Measurements from ENCODE around the gene ACSS2.
"Not testable (repeated sequence)": the region's sequence is repeated elsewhere in the genome, so short reads cannot be mapped to it uniquely, and the experiment has no call there.

ACSS2 gene

DNA sequence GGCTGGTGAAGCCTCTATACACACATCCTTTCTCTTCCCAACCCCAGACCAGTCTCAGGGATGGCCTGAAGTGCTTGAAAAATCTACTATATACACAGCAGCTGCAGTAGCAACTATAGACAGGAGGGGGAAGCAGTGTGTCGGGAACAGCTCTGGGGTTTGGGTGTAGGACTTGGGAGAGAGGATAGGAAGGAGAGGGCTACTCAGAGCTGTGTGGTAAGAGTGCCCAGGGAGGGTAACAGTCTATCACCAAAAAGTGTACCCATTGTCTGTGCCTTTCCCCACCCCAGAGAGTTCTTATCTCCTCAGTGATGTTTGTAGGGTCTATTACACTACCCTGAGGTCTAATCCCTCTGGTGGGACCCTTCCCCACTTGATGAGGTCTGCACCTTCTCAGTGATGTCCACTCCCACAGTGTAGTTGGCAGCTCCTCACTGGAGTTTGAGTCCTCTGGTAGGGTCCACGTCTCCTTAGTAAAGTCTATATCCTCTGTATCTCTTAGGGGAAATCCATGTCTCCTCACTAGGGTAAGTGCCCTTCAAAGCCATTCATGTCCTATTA is 2.2 kb upstream of the ACSS2 start:
- Histone ChIP-seq H3K9ac (ENCODE audit: insufficient read length, low read depth) (no peak overlapping the region), H3K36me3 (ENCODE audit: insufficient read depth, insufficient read length, low read length) (peaks cover 5% of the 10 kb centered on the region), H3K27me3 (ENCODE audit: insufficient read depth, insufficient read length) (peaks cover 41% of the 10 kb centered on the region), H3K4me3 (ENCODE audit: insufficient read length, low read depth) (no peak overlapping the region), H3K9me3 (ENCODE audit: insufficient read depth, low read length) (no peaks in the 10 kb centered on the region), H3K4me1 (ENCODE audit: insufficient read depth, insufficient read length) (peaks cover 4% of the 10 kb centered on the region)
- peak; percentile 68 for DNase-seq (ENCODE audit: low read depth, low spot score)
- TF ChIP-seq ZNF274 (IDR thresholded peaks at IDR 0.05; ENCODE audit: low read depth, low read length) (no peak), SUZ12 (IDR thresholded peaks at IDR 0.05; ENCODE audit: extremely low read depth, insufficient read depth, insufficient read length) (no peak), YY1 (IDR thresholded peaks at IDR 0.05; ENCODE audit: insufficient read depth, insufficient read length) (no peak)

DNA sequence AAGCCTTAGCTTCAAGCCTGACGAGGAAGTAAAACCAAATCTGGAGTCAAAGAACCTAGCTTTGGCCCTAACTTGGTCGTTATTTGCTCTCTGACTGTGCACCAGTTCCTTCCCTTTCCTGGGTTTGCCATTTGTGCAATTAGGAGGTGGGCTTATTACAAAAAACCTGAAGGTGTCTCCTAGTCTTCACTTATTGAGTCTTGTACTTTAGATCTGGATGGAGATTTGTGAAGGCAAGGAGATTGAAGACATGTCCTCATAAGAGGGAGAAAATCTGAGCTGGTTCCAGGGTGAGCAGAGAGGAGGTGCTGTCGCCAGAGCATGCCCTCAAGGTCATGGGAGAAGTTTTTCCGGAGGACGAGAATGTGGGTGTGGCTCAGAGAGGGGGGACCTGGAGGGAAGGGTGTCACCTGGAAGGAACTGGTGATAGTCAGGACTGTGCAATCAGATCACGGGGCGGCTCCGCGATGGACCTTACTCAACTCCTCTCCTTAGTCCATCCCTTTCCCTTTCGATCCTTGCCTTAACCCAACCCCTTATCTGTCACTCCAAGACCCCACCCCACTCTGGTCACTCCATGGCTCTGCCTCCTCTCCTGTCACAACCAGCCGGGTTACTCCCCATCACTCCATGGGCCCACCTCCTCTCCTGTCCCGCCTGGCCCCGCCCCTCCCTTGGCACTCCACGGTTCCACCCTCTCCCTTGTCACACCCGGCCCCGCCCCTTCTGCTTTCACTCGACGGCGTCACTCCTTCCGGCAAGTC is 588 bp upstream of the ACSS2 start:
- peak; percentile 97 for DNase-seq (ENCODE audit: low read depth, low spot score)
- peak overlapping the region; percentile 9 for H3K4me3 ChIP-seq (ENCODE audit: insufficient read length, low read depth)
- H3K27me3 ChIP-seq (ENCODE audit: insufficient read depth, insufficient read length): peaks cover 41% of the 10 kb centered on the region
- no peaks in the 10 kb centered on the region for H3K9me3 ChIP-seq (ENCODE audit: insufficient read depth, low read length)
- H3K4me1 ChIP-seq (ENCODE audit: insufficient read depth, insufficient read length): peaks cover 4% of the 10 kb centered on the region
- no peaks in the 10 kb centered on the region for H3K36me3 ChIP-seq (ENCODE audit: insufficient read depth, insufficient read length, low read length)
- H3K9ac ChIP-seq (ENCODE audit: insufficient read length, low read depth): no peak overlapping the region
- no peak for TF ChIP-seq ZNF274 (IDR thresholded peaks at IDR 0.05; ENCODE audit: low read depth, low read length)

DNA sequence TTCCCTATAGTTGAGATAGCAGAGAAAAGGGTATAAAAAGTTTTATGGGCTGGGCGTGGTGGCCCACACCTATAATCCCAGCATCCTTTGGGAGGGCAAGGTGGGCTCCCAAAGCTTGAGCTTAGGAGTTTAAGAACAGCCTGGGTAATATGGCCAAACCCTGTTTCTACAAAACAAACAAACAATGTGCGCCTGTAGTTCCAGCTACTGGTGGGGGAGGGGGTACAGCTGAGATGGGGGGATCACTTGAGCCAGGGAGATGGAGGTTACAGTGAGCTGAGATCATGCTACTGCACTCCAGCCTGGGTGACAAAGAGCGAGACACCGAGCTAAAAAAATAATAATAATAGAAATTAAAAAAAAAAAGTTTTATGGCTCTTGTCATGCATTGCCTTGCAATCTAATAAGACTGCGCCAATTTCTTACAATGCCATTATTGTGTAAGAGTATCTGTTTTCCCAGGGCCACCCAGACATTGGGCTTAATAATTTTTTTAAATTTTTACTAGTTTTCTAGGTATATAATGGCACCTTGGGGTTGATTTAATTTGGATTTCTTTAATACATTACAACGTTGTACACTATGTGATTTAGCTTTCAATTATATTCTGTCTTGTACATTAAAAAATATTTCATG is 3.9 kb downstream of the ACSS2 start:
- no peaks in the 10 kb centered on the region for H3K9me3 ChIP-seq (ENCODE audit: insufficient read depth, low read length)
- TF ChIP-seq ZNF274 (IDR thresholded peaks at IDR 0.05; ENCODE audit: low read depth, low read length) (no peak), SUZ12 (IDR thresholded peaks at IDR 0.05; ENCODE audit: extremely low read depth, insufficient read depth, insufficient read length) (no peak), YY1 (IDR thresholded peaks at IDR 0.05; ENCODE audit: insufficient read depth, insufficient read length) (no peak)
- no peak for DNase-seq (ENCODE audit: low read depth, low spot score)
- no peak overlapping the region for H3K4me3 ChIP-seq (ENCODE audit: insufficient read length, low read depth)
- peaks cover 6% of the 10 kb centered on the region for H3K36me3 ChIP-seq (ENCODE audit: insufficient read depth, insufficient read length, low read length)
- no peak overlapping the region for H3K9ac ChIP-seq (ENCODE audit: insufficient read length, low read depth)
- peaks cover 16% of the 10 kb centered on the region for H3K27me3 ChIP-seq (ENCODE audit: insufficient read depth, insufficient read length)
- H3K4me1 ChIP-seq (ENCODE audit: insufficient read depth, insufficient read length): no peaks in the 10 kb centered on the region

DNA sequence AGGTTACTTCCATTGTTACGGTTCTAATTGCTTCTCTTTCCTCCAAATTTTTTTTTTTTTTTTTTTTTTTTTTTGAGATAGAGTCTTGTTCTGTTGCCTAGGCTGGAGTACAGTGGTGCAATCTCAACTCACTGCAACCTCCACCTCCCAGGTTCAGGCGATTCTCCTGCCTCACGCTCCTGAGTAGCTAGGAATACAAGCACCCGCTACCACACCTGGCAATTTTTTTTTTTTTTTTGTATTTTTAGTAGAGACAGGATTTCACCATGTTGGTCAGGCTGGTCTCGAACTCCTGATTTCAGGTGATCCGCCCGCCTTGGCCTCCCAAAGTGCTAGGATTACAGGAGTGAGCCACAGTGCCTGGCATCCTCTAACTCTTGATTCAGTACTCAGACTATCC is 4.6 kb downstream of the ACSS2 start:
- peaks cover 16% of the 10 kb centered on the region for H3K27me3 ChIP-seq (ENCODE audit: insufficient read depth, insufficient read length)
- not testable (repeated sequence) for H3K36me3 ChIP-seq (ENCODE audit: insufficient read depth, insufficient read length, low read length); H3K4me3 ChIP-seq (ENCODE audit: insufficient read length, low read depth); H3K9ac ChIP-seq (ENCODE audit: insufficient read length, low read depth); H3K4me1 ChIP-seq (ENCODE audit: insufficient read depth, insufficient read length); DNase-seq (ENCODE audit: low read depth, low spot score); H3K9me3 ChIP-seq (ENCODE audit: insufficient read depth, low read length)

DNA sequence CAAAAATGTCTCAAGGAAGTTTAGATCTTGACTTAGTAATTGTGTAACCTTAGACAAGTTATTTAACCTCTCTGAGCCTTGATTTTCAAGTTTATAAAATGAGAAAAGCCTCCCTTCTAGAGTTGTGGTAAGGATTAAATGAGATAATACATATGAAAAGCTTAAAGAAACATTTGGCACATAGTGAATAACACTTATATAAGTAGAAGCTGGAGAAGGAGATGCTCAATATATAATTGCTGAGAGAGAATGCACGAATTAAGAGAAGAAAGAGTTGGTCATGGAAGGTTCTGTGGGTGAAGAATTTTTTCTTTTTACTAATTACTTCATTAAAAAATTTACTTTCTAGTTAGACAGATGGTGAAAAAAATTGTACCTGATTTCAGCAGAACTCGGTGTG is 5.3 kb downstream of the ACSS2 start:
- H3K4me3 ChIP-seq (ENCODE audit: insufficient read length, low read depth): no peak overlapping the region
- peaks cover 6% of the 10 kb centered on the region for H3K36me3 ChIP-seq (ENCODE audit: insufficient read depth, insufficient read length, low read length)
- H3K4me1 ChIP-seq (ENCODE audit: insufficient read depth, insufficient read length): no peaks in the 10 kb centered on the region
- H3K27me3 ChIP-seq (ENCODE audit: insufficient read depth, insufficient read length): peaks cover 13% of the 10 kb centered on the region
- TF ChIP-seq ZNF274 (IDR thresholded peaks at IDR 0.05; ENCODE audit: low read depth, low read length) (no peak), YY1 (IDR thresholded peaks at IDR 0.05; ENCODE audit: insufficient read depth, insufficient read length) (no peak), SUZ12 (IDR thresholded peaks at IDR 0.05; ENCODE audit: extremely low read depth, insufficient read depth, insufficient read length) (no peak)
- no peak for DNase-seq (ENCODE audit: low read depth, low spot score)
- no peak overlapping the region for H3K9ac ChIP-seq (ENCODE audit: insufficient read length, low read depth)
- no peaks in the 10 kb centered on the region for H3K9me3 ChIP-seq (ENCODE audit: insufficient read depth, low read length)

DNA sequence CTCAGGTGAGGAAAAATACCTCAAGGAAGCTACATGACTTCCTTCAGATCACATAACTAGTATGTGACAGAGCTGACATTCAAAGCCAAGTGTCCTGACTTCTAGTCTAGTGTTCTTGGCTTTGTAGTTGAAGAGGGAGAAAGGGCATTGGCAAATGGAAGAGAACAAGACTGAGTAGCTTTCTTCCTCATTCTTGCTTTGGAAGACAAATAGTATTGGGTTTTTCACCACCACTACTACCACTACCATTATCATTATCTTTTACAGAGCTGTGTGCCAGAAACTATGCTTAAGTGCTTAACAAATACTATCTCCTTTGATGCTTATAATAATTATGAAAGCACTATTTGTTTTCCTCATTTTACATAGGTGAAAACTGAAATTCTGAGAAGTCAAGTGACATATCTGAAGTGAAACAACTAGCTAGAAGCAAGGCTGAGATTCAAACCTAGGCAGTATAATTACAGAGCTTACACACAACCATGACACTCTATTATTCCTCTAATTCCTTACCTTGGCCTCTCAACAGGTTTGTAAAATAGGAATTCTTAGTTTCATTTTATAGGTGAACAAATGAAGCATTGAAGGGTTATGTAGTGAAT is 6.8 kb downstream of the ACSS2 start:
- DNase-seq (ENCODE audit: low read depth, low spot score): no peak
- Histone ChIP-seq H3K4me3 (ENCODE audit: insufficient read length, low read depth) (no peak overlapping the region), H3K9me3 (ENCODE audit: insufficient read depth, low read length) (no peaks in the 10 kb centered on the region), H3K9ac (ENCODE audit: insufficient read length, low read depth) (no peak overlapping the region), H3K4me1 (ENCODE audit: insufficient read depth, insufficient read length) (no peaks in the 10 kb centered on the region), H3K36me3 (ENCODE audit: insufficient read depth, insufficient read length, low read length) (peaks cover 6% of the 10 kb centered on the region), H3K27me3 (ENCODE audit: insufficient read depth, insufficient read length) (peaks cover 2% of the 10 kb centered on the region)
- TF ChIP-seq ZNF274 (IDR thresholded peaks at IDR 0.05; ENCODE audit: low read depth, low read length) (no peak), SUZ12 (IDR thresholded peaks at IDR 0.05; ENCODE audit: extremely low read depth, insufficient read depth, insufficient read length) (no peak), YY1 (IDR thresholded peaks at IDR 0.05; ENCODE audit: insufficient read depth, insufficient read length) (no peak)

DNA sequence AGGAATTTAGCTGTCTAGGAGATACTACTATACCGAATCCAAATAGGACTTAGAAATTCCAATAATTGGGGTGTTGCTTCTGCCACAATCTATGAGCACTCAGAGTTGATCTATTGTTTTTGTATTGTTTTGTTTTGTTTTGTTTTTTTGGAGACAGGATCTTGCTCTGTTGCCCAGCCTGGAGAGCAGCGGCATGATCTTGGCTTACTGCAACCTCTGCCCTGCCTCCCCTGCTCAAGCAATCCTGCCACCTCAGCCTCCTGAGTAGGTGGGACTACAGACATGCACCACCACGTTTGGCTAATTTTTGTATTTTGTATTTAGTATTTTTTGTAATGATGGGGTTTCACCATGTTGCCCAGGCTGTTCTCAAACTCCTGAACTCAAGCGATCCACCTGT is 7.4 kb downstream of the ACSS2 start:
- H3K9me3 ChIP-seq (ENCODE audit: insufficient read depth, low read length): no peaks in the 10 kb centered on the region
- DNase-seq (ENCODE audit: low read depth, low spot score): no peak
- no peak overlapping the region for H3K9ac ChIP-seq (ENCODE audit: insufficient read length, low read depth)
- H3K4me3 ChIP-seq (ENCODE audit: insufficient read length, low read depth): no peak overlapping the region
- peaks cover 6% of the 10 kb centered on the region for H3K36me3 ChIP-seq (ENCODE audit: insufficient read depth, insufficient read length, low read length)
- TF ChIP-seq ZNF274 (IDR thresholded peaks at IDR 0.05; ENCODE audit: low read depth, low read length) (no peak), YY1 (IDR thresholded peaks at IDR 0.05; ENCODE audit: insufficient read depth, insufficient read length) (no peak), SUZ12 (IDR thresholded peaks at IDR 0.05; ENCODE audit: extremely low read depth, insufficient read depth, insufficient read length) (no peak)
- no peaks in the 10 kb centered on the region for H3K4me1 ChIP-seq (ENCODE audit: insufficient read depth, insufficient read length)
- H3K27me3 ChIP-seq (ENCODE audit: insufficient read depth, insufficient read length): no peaks in the 10 kb centered on the region

All from NT2/D1 (cell line).